Measurements from ENCODE around the gene MMP23B. TPM values are rescaled to one million over a fixed set of nuclear protein-coding genes. Genes with fewer than 3 reads are reported as not detected.

The MMP23B gene
- 0.84 TPM for polyA plus RNA-seq (2013)

- H3K4me3 ChIP-seq (ENCODE audit: control insufficient read depth in 1 of 7, extremely low read depth in 1 of 7, insufficient read depth in 4 of 7, low read depth in 2 of 7, low read length in 6 of 7): no peak within 1 kb of the TSS
- no peaks in the 10 kb centered on the region for H3K9me3 ChIP-seq (ENCODE audit: control extremely low read depth in 1 of 5, control insufficient read depth in 4 of 5, insufficient read depth in 2 of 5, low read depth in 1 of 5, low read length in 4 of 5)
- peaks cover 0 to 31% (median 13%) of the 10 kb centered on the region in 4 experiments for H3K4me1 ChIP-seq (ENCODE audit: control extremely low read depth in 1 of 4, control insufficient read depth in 4 of 4, insufficient read depth in 4 of 4, low read length in 3 of 4)
- no peak for DNase-seq
- H3K27me3 ChIP-seq (replicated peaks in 2 of 5; ENCODE audit: control insufficient read depth in 4 of 5, insufficient read depth in 5 of 5, low read length in 4 of 5): peaks cover 0 to 18% (median 0%) of the 10 kb centered on the region in 5 experiments
- ChIA-PET POLR2A (no interaction called here), CTCF (no interaction called here)
- no peak within 1 kb of the TSS for H3K27ac ChIP-seq (ENCODE audit: insufficient read depth in 1 of 2, low read depth in 1 of 2, low read length in 2 of 2, poor library complexity in 1 of 2, severe bottlenecking in 2 of 2)
- H3K36me3 ChIP-seq (ENCODE audit: control insufficient read depth in 4 of 4, insufficient read depth in 4 of 4, low read length in 3 of 4): peaks cover 0 to 9% (median 3%) of the 10 kb centered on the region in 4 experiments
- 2% methylated on average over 30 of the region's 48 CpGs for WGBS (ENCODE audit: insufficient coverage)
Observed at GRCh38 chr1:1631782-1632420, at the start of gene MMP23B. Gene MMP23B, plus strand, starts transcription at chr1:1632173. Its CDS starts 46 bp downstream, at chr1:1632219.

GRCh38 chr1:1582585-1583346 is 49.2 kb upstream of the MMP23B start:
- H3K36me3 ChIP-seq (ENCODE audit: control insufficient read depth in 4 of 4, insufficient read depth in 4 of 4, low read length in 3 of 4): no peaks in the 10 kb centered on the region
- H3K4me1 ChIP-seq (ENCODE audit: control extremely low read depth in 1 of 4, control insufficient read depth in 4 of 4, insufficient read depth in 4 of 4, low read length in 3 of 4): no peaks in the 10 kb centered on the region
- no peak for DNase-seq
- 86% methylated on average over 8 of the region's 9 CpGs for WGBS (ENCODE audit: insufficient coverage)
- ChIA-PET CTCF (no interaction called here), POLR2A (no interaction called here)
- H3K27me3 ChIP-seq (replicated peaks in 2 of 5; ENCODE audit: control insufficient read depth in 4 of 5, insufficient read depth in 5 of 5, low read length in 4 of 5): peaks cover 2 to 39% (median 13%) of the 10 kb centered on the region in 5 experiments
- no peak overlapping the region for H3K27ac ChIP-seq (ENCODE audit: insufficient read depth in 1 of 2, low read depth in 1 of 2, low read length in 2 of 2, poor library complexity in 1 of 2, severe bottlenecking in 2 of 2)
- H3K4me3 ChIP-seq (ENCODE audit: control insufficient read depth in 1 of 7, extremely low read depth in 1 of 7, insufficient read depth in 4 of 7, low read depth in 2 of 7, low read length in 6 of 7): no peak overlapping the region
- H3K9me3 ChIP-seq (ENCODE audit: control extremely low read depth in 1 of 5, control insufficient read depth in 4 of 5, insufficient read depth in 2 of 5, low read depth in 1 of 5, low read length in 4 of 5): no peaks in the 10 kb centered on the region

- no peak for DNase-seq
- Histone ChIP-seq H3K4me3 (ENCODE audit: control insufficient read depth in 1 of 7, extremely low read depth in 1 of 7, insufficient read depth in 4 of 7, low read depth in 2 of 7, low read length in 6 of 7) (no peak overlapping the region), H3K27me3 (replicated peaks in 2 of 5; ENCODE audit: control insufficient read depth in 4 of 5, insufficient read depth in 5 of 5, low read length in 4 of 5) (peaks cover 2 to 35% (median 14%) of the 10 kb centered on the region in 5 experiments), H3K27ac (ENCODE audit: insufficient read depth in 1 of 2, low read depth in 1 of 2, low read length in 2 of 2, poor library complexity in 1 of 2, severe bottlenecking in 2 of 2) (no peak overlapping the region), H3K9me3 (ENCODE audit: control extremely low read depth in 1 of 5, control insufficient read depth in 4 of 5, insufficient read depth in 2 of 5, low read depth in 1 of 5, low read length in 4 of 5) (no peaks in the 10 kb centered on the region), H3K4me1 (ENCODE audit: control extremely low read depth in 1 of 4, control insufficient read depth in 4 of 4, insufficient read depth in 4 of 4, low read length in 3 of 4) (no peaks in the 10 kb centered on the region), H3K36me3 (ENCODE audit: control insufficient read depth in 4 of 4, insufficient read depth in 4 of 4, low read length in 3 of 4) (no peaks in the 10 kb centered on the region)
- 88% methylated on average over 20 of the region's 23 CpGs for whole genome bisulfite sequencing (ENCODE audit: insufficient coverage)
- ChIA-PET POLR2A (interaction anchor here (0.6 kb wide), 1 partner anchor 74 kb away, joined by 3 read pairs; no protein-coding TSS in a partner anchor), CTCF (no interaction called here)
Observed at GRCh38 chr1:1583347-1584010, 48.5 kb upstream of the MMP23B start.

GRCh38 chr1:1591452-1591851 is 40.5 kb upstream of the MMP23B start:
- no peak overlapping the region for H3K4me3 ChIP-seq (ENCODE audit: control insufficient read depth in 1 of 7, extremely low read depth in 1 of 7, insufficient read depth in 4 of 7, low read depth in 2 of 7, low read length in 6 of 7)
- no peaks in the 10 kb centered on the region for H3K9me3 ChIP-seq (ENCODE audit: control extremely low read depth in 1 of 5, control insufficient read depth in 4 of 5, insufficient read depth in 2 of 5, low read depth in 1 of 5, low read length in 4 of 5)
- H3K36me3 ChIP-seq (ENCODE audit: control insufficient read depth in 4 of 4, insufficient read depth in 4 of 4, low read length in 3 of 4): no peaks in the 10 kb centered on the region
- 96% methylated on average over 12 of the region's 13 CpGs for WGBS (ENCODE audit: insufficient coverage)
- peaks cover 0 to 9% (median 5%) of the 10 kb centered on the region in 5 experiments for H3K27me3 ChIP-seq (replicated peaks in 2 of 5; ENCODE audit: control insufficient read depth in 4 of 5, insufficient read depth in 5 of 5, low read length in 4 of 5)
- ChIA-PET POLR2A (no interaction called here), CTCF (no interaction called here)
- no peak overlapping the region for H3K27ac ChIP-seq (ENCODE audit: insufficient read depth in 1 of 2, low read depth in 1 of 2, low read length in 2 of 2, poor library complexity in 1 of 2, severe bottlenecking in 2 of 2)
- no peak for DNase-seq
- no peaks in the 10 kb centered on the region for H3K4me1 ChIP-seq (ENCODE audit: control extremely low read depth in 1 of 4, control insufficient read depth in 4 of 4, insufficient read depth in 4 of 4, low read length in 3 of 4)

- H3K27me3 ChIP-seq (replicated peaks in 2 of 5; ENCODE audit: control insufficient read depth in 4 of 5, insufficient read depth in 5 of 5, low read length in 4 of 5): peaks cover 0 to 26% (median 5%) of the 10 kb centered on the region in 5 experiments
- peaks cover 0 to 10% (median 7%) of the 10 kb centered on the region in 4 experiments for H3K4me1 ChIP-seq (ENCODE audit: control extremely low read depth in 1 of 4, control insufficient read depth in 4 of 4, insufficient read depth in 4 of 4, low read length in 3 of 4)
- WGBS (ENCODE audit: insufficient coverage): 91% methylated on average over 20 of the region's 24 CpGs
- no peak overlapping the region for H3K27ac ChIP-seq (ENCODE audit: insufficient read depth in 1 of 2, low read depth in 1 of 2, low read length in 2 of 2, poor library complexity in 1 of 2, severe bottlenecking in 2 of 2)
- H3K4me3 ChIP-seq (ENCODE audit: control insufficient read depth in 1 of 7, extremely low read depth in 1 of 7, insufficient read depth in 4 of 7, low read depth in 2 of 7, low read length in 6 of 7): no peak overlapping the region
- DNase-seq: no peak
- no peaks in the 10 kb centered on the region for H3K9me3 ChIP-seq (ENCODE audit: control extremely low read depth in 1 of 5, control insufficient read depth in 4 of 5, insufficient read depth in 2 of 5, low read depth in 1 of 5, low read length in 4 of 5)
- CTCF ChIA-PET: no interaction called here
- no peaks in the 10 kb centered on the region for H3K36me3 ChIP-seq (ENCODE audit: control insufficient read depth in 4 of 4, insufficient read depth in 4 of 4, low read length in 3 of 4)
- POLR2A ChIA-PET: no interaction called here
Observed at GRCh38 chr1:1593834-1594601, 38.0 kb upstream of the MMP23B start.

- Histone ChIP-seq H3K4me3 (ENCODE audit: control insufficient read depth in 1 of 7, extremely low read depth in 1 of 7, insufficient read depth in 4 of 7, low read depth in 2 of 7, low read length in 6 of 7) (no peak overlapping the region), H3K4me1 (ENCODE audit: control extremely low read depth in 1 of 4, control insufficient read depth in 4 of 4, insufficient read depth in 4 of 4, low read length in 3 of 4) (peaks cover 0 to 15% (median 13%) of the 10 kb centered on the region in 4 experiments), H3K27me3 (replicated peaks in 2 of 5; ENCODE audit: control insufficient read depth in 4 of 5, insufficient read depth in 5 of 5, low read length in 4 of 5) (peaks cover 0 to 32% (median 5%) of the 10 kb centered on the region in 5 experiments), H3K36me3 (ENCODE audit: control insufficient read depth in 4 of 4, insufficient read depth in 4 of 4, low read length in 3 of 4) (no peaks in the 10 kb centered on the region), H3K27ac (ENCODE audit: insufficient read depth in 1 of 2, low read depth in 1 of 2, low read length in 2 of 2, poor library complexity in 1 of 2, severe bottlenecking in 2 of 2) (no peak overlapping the region), H3K9me3 (ENCODE audit: control extremely low read depth in 1 of 5, control insufficient read depth in 4 of 5, insufficient read depth in 2 of 5, low read depth in 1 of 5, low read length in 4 of 5) (no peaks in the 10 kb centered on the region)
- no peak for DNase-seq
- WGBS (ENCODE audit: insufficient coverage): 79% methylated on average over 9 of the region's 10 CpGs
- ChIA-PET CTCF (no interaction called here), POLR2A (no interaction called here)
Observed at GRCh38 chr1:1594602-1595260, 37.2 kb upstream of the MMP23B start.

Data from common myeloid progenitor, CD34-positive (primary cell).